Osteoblast (primary cell): ENCODE data around the gene LTBP1. TPM values are rescaled to one million over a fixed set of nuclear protein-coding genes. Genes with fewer than 3 reads are reported as not detected.

Experiments used
- DNase-seq: peaks from one replicate; pipeline ENCODE4 v3.0.0; 2011; ENCODE audit warnings: low spot score, mixed read lengths; ENCODE audit not compliant: insufficient read length; ENCODE audit errors: missing footprints
- H2AFZ ChIP-seq: 2 replicates; pipeline ENCODE4 v1.6.0; 2011; ENCODE audit warnings: mild to moderate bottlenecking, low read length
- H3K27ac ChIP-seq: 2 replicates; pipeline ENCODE4 v1.5.1; 2011; ENCODE audit warnings: mild to moderate bottlenecking, low read depth, low read length, moderate library complexity
- H3K27me3 ChIP-seq: 2 replicates; pipeline ENCODE4 v1.6.0; 2012; ENCODE audit warnings: mild to moderate bottlenecking, control low read depth, inconsistent platforms, low read length, moderate library complexity; ENCODE audit not compliant: insufficient read depth
- H3K36me3 ChIP-seq: 2 replicates; pipeline ENCODE4 v1.5.1; 2011; ENCODE audit warnings: mild to moderate bottlenecking, low read length, control low read depth, moderate library complexity; ENCODE audit not compliant: insufficient read depth
- H3K4me1 ChIP-seq: 2 replicates; pipeline ENCODE4 v1.5.1; 2011; ENCODE audit warnings: mild to moderate bottlenecking, low read length, control low read depth, moderate library complexity; ENCODE audit not compliant: insufficient read depth
- H3K4me2 ChIP-seq: 2 replicates; pipeline ENCODE4 v1.6.0; 2011; ENCODE audit warnings: mild to moderate bottlenecking, low read length; ENCODE audit not compliant: insufficient read depth
- H3K4me3 ChIP-seq: fragments of 200-600 bp; sonication (generic); 3 replicates; pipeline ENCODE4 v1.5.1; 2012; ENCODE audit warnings: mild to moderate bottlenecking, low read length, inconsistent platforms; ENCODE audit not compliant: insufficient read depth
- H3K79me2 ChIP-seq: 2 replicates; pipeline ENCODE4 v1.6.0; 2012; ENCODE audit warnings: mild to moderate bottlenecking, low read length, control low read depth, inconsistent platforms; ENCODE audit not compliant: insufficient read depth
- H3K9me3 ChIP-seq: 2 replicates; pipeline ENCODE4 v1.5.1; 2011; ENCODE audit warnings: low read depth, low read length, control low read depth
- H4K20me1 ChIP-seq: 2 replicates; pipeline ENCODE4 v1.6.0; 2012; ENCODE audit warnings: mild to moderate bottlenecking, low read length, control low read depth; ENCODE audit not compliant: insufficient read depth
- CTCF ChIP-seq: IDR thresholded peaks from 2 replicates; pipeline ENCODE4 v1.5.1; 2011; ENCODE audit warnings: mild to moderate bottlenecking, low read depth, low read length, moderate library complexity; ENCODE audit errors: extremely low read depth
- total RNA-seq: library from RNA; depleted of rRNA; stranded (reverse); fragments of >200 nt; gene quantifications from 2 replicates; pipeline ENCODE4 v1.2.3, GENCODE V29; 2012

LTBP1 gene
- total RNA-seq, 1 donor: 224 TPM

GRCh38 chr2:32932825-32933755 is 13.7 kb upstream of the LTBP1 start:
- Histone ChIP-seq H4K20me1 (no peaks in the 10 kb centered on the region), H3K27me3 (no peaks in the 10 kb centered on the region), H3K36me3 (no peaks in the 10 kb centered on the region), H2AFZ (no peak overlapping the region), H3K4me1 (no peaks in the 10 kb centered on the region), H3K79me2 (no peaks in the 10 kb centered on the region), H3K27ac (no peak overlapping the region), H3K9me3 (no peaks in the 10 kb centered on the region), H3K4me3 (no peak overlapping the region), H3K4me2 (no peak overlapping the region)
- no peak for DNase-seq
- no peak for TF ChIP-seq CTCF

DNA sequence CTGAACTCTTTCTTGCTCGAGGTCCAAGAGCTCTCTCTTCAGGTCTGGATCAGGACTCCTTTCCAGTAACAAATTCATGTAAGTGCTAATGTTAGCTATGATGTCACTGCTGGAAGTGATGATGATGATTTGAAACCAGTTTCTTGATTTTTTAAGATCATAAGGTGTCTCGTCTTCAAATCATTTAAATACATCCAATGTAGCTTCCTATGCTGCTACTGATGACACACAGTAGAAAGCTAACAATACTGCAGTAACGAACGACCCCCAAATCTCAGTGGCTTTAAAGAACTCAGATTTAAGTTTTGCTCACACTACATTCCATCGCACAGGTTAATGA is 13.0 kb upstream of the LTBP1 start:
- Histone ChIP-seq H3K27ac (no peak overlapping the region), H2AFZ (no peak overlapping the region), H4K20me1 (no peaks in the 10 kb centered on the region), H3K79me2 (no peaks in the 10 kb centered on the region), H3K27me3 (peaks cover 2% of the 10 kb centered on the region), H3K4me1 (no peaks in the 10 kb centered on the region), H3K4me3 (no peak overlapping the region), H3K9me3 (no peaks in the 10 kb centered on the region), H3K36me3 (no peaks in the 10 kb centered on the region), H3K4me2 (no peak overlapping the region)
- no peak for TF ChIP-seq CTCF
- DNase-seq: no peak

- H2AFZ ChIP-seq: peak overlapping the region; percentile 13
- H3K4me1 ChIP-seq: no peaks in the 10 kb centered on the region
- peaks cover 2% of the 10 kb centered on the region for H3K27me3 ChIP-seq
- H3K4me2 ChIP-seq: no peak overlapping the region
- no peak overlapping the region for H3K4me3 ChIP-seq
- no peak for TF ChIP-seq CTCF
- H4K20me1 ChIP-seq: no peaks in the 10 kb centered on the region
- no peaks in the 10 kb centered on the region for H3K36me3 ChIP-seq
- no peaks in the 10 kb centered on the region for H3K9me3 ChIP-seq
- no peak for DNase-seq
- H3K79me2 ChIP-seq: no peaks in the 10 kb centered on the region
- H3K27ac ChIP-seq: no peak overlapping the region
Observed at GRCh38 chr2:32937602-32938448, 8.9 kb upstream of the LTBP1 start.

DNA sequence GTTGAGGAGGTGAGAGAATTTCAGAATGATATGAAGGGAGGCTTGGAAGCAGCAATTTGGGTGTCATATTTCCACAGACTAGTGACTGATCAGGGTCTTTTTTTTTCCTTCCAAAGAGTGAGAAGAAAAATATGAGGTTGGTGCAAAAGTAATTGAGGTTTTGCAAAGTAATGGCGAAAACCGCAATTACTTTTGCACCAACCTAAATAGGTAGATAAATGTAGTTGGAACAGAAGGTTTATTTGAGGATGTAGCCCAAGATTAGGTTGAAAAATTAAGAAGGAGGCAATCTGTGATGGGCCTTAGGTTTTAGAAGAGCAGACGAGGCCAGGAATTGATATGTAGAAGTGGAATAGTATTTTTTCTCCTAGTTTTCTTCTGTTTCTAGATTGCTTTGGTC is 7.8 kb upstream of the LTBP1 start:
- H2AFZ ChIP-seq: no peak overlapping the region
- H4K20me1 ChIP-seq: no peaks in the 10 kb centered on the region
- no peaks in the 10 kb centered on the region for H3K9me3 ChIP-seq
- H3K27ac ChIP-seq: no peak overlapping the region
- no peak overlapping the region for H3K4me3 ChIP-seq
- H3K27me3 ChIP-seq: peaks cover 2% of the 10 kb centered on the region
- H3K36me3 ChIP-seq: no peaks in the 10 kb centered on the region
- no peaks in the 10 kb centered on the region for H3K79me2 ChIP-seq
- TF ChIP-seq CTCF: no peak
- no peak for DNase-seq
- no peaks in the 10 kb centered on the region for H3K4me1 ChIP-seq
- H3K4me2 ChIP-seq: no peak overlapping the region
